ENCODE results near the gene SPINT3.

The SPINT3 gene

GRCh38 chr20:45515147-45515913 lies at the start of gene SPINT3:
Gene SPINT3 (minus strand): TSS chr20:45515622. CDS start chr20:45515608, 14 bp downstream.
- DNase-seq (ENCODE audit: low spot score): no peak

GRCh38 chr20:45564760-45565276 lies 49.4 kb upstream of the SPINT3 start:
- no peak for DNase-seq (ENCODE audit: low spot score)

GRCh38 chr20:45555198-45555597 lies 39.8 kb upstream of the SPINT3 start:
- DNase-seq (ENCODE audit: low spot score): no peak

- DNase-seq (ENCODE audit: low spot score): no peak
Observed at GRCh38 chr20:45552456-45552855, 37.0 kb upstream of the SPINT3 start.

- no peak for DNase-seq (ENCODE audit: low spot score)
Observed at GRCh38 chr20:45550765-45551164, 35.3 kb upstream of the SPINT3 start.

GRCh38 chr20:45548410-45548809 lies 33.0 kb upstream of the SPINT3 start:
- DNase-seq (ENCODE audit: low spot score): no peak

- DNase-seq (ENCODE audit: low spot score): no peak
Observed at GRCh38 chr20:45547206-45547770, 31.9 kb upstream of the SPINT3 start, which contains the start of gene EPPIN. Gene EPPIN (minus strand): TSS chr20:45547401. CDS start chr20:45547357, 44 bp downstream.

- DNase-seq (ENCODE audit: low spot score): peak; percentile 47
Observed at GRCh38 chr20:45545754-45546453, 30.5 kb upstream of the SPINT3 start.

GRCh38 chr20:45545351-45545750 lies 29.9 kb upstream of the SPINT3 start:
- no peak for DNase-seq (ENCODE audit: low spot score)

- no peak for DNase-seq (ENCODE audit: low spot score)
Observed at GRCh38 chr20:45539382-45539781, 24.0 kb upstream of the SPINT3 start, which contains the start of gene WFDC6. Gene WFDC6 (minus strand): TSS chr20:45539482. CDS start chr20:45539407, 75 bp downstream.

GRCh38 chr20:45538209-45538799 lies 22.9 kb upstream of the SPINT3 start:
- DNase-seq (ENCODE audit: low spot score): no peak

GRCh38 chr20:45527294-45527693 lies 11.9 kb upstream of the SPINT3 start:
- no peak for DNase-seq (ENCODE audit: low spot score)

GRCh38 chr20:45523821-45524220 lies 8.4 kb upstream of the SPINT3 start:
- DNase-seq (ENCODE audit: low spot score): no peak

- DNase-seq (ENCODE audit: low spot score): no peak
Observed at GRCh38 chr20:45518282-45518681, 2.9 kb upstream of the SPINT3 start.

GRCh38 chr20:45510242-45510862 lies 5.1 kb downstream of the SPINT3 start:
- no peak for DNase-seq (ENCODE audit: low spot score)

GRCh38 chr20:45509091-45509490 lies 6.3 kb downstream of the SPINT3 start:
- no peak for DNase-seq (ENCODE audit: low spot score)

- DNase-seq (ENCODE audit: low spot score): no peak
Observed at GRCh38 chr20:45508068-45508886, 7.1 kb downstream of the SPINT3 start.

GRCh38 chr20:45507011-45507820 lies 8.2 kb downstream of the SPINT3 start:
- DNase-seq (ENCODE audit: low spot score): peak; percentile 45

- DNase-seq (ENCODE audit: low spot score): no peak
Observed at GRCh38 chr20:45506398-45506797, 9.0 kb downstream of the SPINT3 start.

GRCh38 chr20:45503403-45503802 lies 12.0 kb downstream of the SPINT3 start:
- DNase-seq (ENCODE audit: low spot score): no peak

Data from COLO829 (cell line).